Ovary (tissue), 9 donors: ENCODE measurements around the gene SNX24. TPM values are rescaled to one million over a fixed set of nuclear protein-coding genes. Genes with fewer than 3 reads are reported as not detected.
A peak's percentile ranks its signal among the peaks of the same experiment; 100 is the strongest.

Experiments
- DNase-seq, 5 donors: peaks; one replicate each; pipeline ENCODE4 v3.0.0-alpha.2; 2019 to 2020
- H3K27ac ChIP-seq, 2 donors: fragments of 200-600 bp; one replicate each; pipeline versions ENCODE4 v1.5.1 to v1.8.0; 2019 to 2022
- H3K27me3 ChIP-seq: fragments of 200-600 bp; one replicate; pipeline ENCODE4 v1.8.0; 2022
- H3K36me3 ChIP-seq: fragments of 200-600 bp; sonication (generic); one replicate; pipeline ENCODE4 v1.5.1; 2019
- H3K4me1 ChIP-seq: one replicate; pipeline ENCODE4 v1.8.1; 2013; ENCODE audit warnings: mild to moderate bottlenecking, moderate library complexity; ENCODE audit not compliant: insufficient read depth
- H3K4me3 ChIP-seq: fragments of 200-600 bp; sonication (generic); one replicate; pipeline ENCODE4 v1.5.1; 2017
- H3K9me3 ChIP-seq, 2 donors: fragments of 200-600 bp in 1 of 2; sonication (generic) in 1 of 2; one replicate each; pipeline versions ENCODE4 v1.5.1 to v1.8.1; 2013 to 2019; ENCODE audit warnings: mild to moderate bottlenecking in 1 of 2, moderate library complexity in 1 of 2
- EP300 ChIP-seq: sonication (generic); formaldehyde crosslinking; IDR thresholded peaks from one replicate; pipeline ENCODE4 v1.6.1; 2017; ENCODE audit warnings: antibody characterized with exemption
- POLR2A ChIP-seq: fragments of 450-650 bp; IDR thresholded peaks from one replicate; pipeline ENCODE4 v1.6.1; 2017; ENCODE audit warnings: antibody characterized with exemption, mild to moderate bottlenecking, moderate library complexity
- WGBS, 3 donors: extraction: QIAGEN DNeasy Blood & Tissue Kit in 1 of 3; methylation state at CpG; one replicate each; pipeline versions ENCODE4 v1.1.5 to v1.1.7; 2013 to 2017; 5-methylcytosine and 5-hydroxymethylcytosine counted together
- intact Hi-C, 4 donors: fragments of 100-400 bp; cut with DNase I; formaldehyde crosslinking; loops; one replicate each; pipeline versions ENCODE4 v1.11.0 to v1.15.1; 2022 to 2023
- polyA plus RNA-seq, 2 donors: library from polyadenylated mRNA; stranded (reverse); fragments of 200-250 nt in 1 of 2; fragments of 350-450 nt in 1 of 2; fragmentation: Illumina TruSeq in 1 of 2; extraction: RNeasy Lipid Tissue Mini Kit (QIAGEN cat#74804) in 1 of 2; gene quantifications; one replicate each; pipeline ENCODE4 v1.2.3, GENCODE V29; 2013 to 2014
- total RNA-seq, 7 donors: library from RNA; depleted of rRNA in 2 of 7; stranded (reverse); fragments of >200 nt in 2 of 7; fragmentation: NEBNext Ultra II Directional in 3 of 7; extraction: Animal tissue kit (Norgen Biotek cat#: 25700) in 3 of 7; gene quantifications; one replicate each; pipeline versions ENCODE4 v1.1.0 to v1.2.4, GENCODE V29; 2016 to 2023
- TF ChIP-seq, protein P1 (sequence below), 3 donors: fragments of 450-650 bp in 2 of 3; fragments of 200-600 bp in 1 of 3; IDR thresholded peaks; one replicate each; pipeline versions ENCODE4 v1.5.1 to v1.8.0; 2016 to 2022; ENCODE audit warnings: antibody characterized with exemption in 3 of 3, mild to moderate bottlenecking in 1 of 3
- donor health status: DM: no; HTN: no; CAD: no; lungs with moderate emphysema.
- donor health status: DM: no; HTN: no; CAD: no.
- donor health status: Bipolar disorder and iron deficiency.
- donor health status: DM: yes; HTN: yes; CAD: no.
- donor health status: DM: no; HTN: no; CAD: no.
- donor health status: DM: yes; HTN: yes; CAD: no.

SNX24 gene
- total and polyA plus RNA-seq, 9 donors: 4.1 to 19.1 (median 9.0) TPM

DNA sequence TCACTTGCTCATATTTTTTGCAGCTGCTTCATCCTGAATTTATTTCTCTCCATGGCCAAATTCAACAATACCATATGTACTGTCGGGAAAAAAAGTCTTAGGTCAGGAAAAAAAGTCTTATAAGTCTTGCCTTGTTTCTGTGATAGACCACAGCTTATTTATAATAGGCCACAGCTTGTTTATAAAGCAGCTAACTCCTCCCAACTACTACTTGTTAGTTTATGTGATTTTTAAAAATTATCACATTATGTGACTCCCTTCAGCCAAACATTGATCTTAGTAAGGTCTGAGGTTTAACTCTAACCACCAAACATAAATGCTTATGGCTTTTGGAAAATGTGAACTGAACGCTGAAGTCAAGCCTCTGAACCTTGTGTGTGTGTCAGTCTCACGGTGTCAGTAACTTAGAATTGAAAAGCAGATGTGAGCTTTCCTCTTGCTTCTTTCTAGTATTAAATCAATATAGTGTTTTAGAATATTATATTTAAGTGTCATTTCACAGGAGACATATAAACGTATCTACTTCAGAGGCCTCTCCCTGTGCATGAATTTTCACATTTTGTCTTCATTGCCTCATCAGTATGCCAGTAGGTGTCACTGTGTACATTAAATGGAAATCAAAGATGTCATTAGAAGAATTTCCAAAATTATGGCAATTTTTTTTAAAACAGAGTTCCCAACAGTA lies 51.3 kb downstream of the SNX24 start:
- WGBS, 3 donors: 41 to 58% (median 53%) methylated on average over 4 of the region's 4 CpGs
- Histone ChIP-seq H3K4me1 (no peaks in the 10 kb centered on the region), H3K27me3 (no peaks in the 10 kb centered on the region), H3K4me3 (no peak overlapping the region), H3K27ac (no peak overlapping the region), H3K36me3 (no peaks in the 10 kb centered on the region), H3K9me3 (no peaks in the 10 kb centered on the region)
- TF ChIP-seq, protein P1, sequence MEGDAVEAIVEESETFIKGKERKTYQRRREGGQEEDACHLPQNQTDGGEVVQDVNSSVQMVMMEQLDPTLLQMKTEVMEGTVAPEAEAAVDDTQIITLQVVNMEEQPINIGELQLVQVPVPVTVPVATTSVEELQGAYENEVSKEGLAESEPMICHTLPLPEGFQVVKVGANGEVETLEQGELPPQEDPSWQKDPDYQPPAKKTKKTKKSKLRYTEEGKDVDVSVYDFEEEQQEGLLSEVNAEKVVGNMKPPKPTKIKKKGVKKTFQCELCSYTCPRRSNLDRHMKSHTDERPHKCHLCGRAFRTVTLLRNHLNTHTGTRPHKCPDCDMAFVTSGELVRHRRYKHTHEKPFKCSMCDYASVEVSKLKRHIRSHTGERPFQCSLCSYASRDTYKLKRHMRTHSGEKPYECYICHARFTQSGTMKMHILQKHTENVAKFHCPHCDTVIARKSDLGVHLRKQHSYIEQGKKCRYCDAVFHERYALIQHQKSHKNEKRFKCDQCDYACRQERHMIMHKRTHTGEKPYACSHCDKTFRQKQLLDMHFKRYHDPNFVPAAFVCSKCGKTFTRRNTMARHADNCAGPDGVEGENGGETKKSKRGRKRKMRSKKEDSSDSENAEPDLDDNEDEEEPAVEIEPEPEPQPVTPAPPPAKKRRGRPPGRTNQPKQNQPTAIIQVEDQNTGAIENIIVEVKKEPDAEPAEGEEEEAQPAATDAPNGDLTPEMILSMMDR (IDR thresholded peaks at IDR 0.05): peak in 1 of 3 donors; percentile 18
- TF ChIP-seq EP300: no peak
- TF ChIP-seq POLR2A: no peak
- DNase-seq: no peak
- intact Hi-C loops: loop anchor here in 1 of 4 donors (10.0 kb wide), 1 partner anchor 468 kb away; no protein-coding TSS in a partner anchor

DNA sequence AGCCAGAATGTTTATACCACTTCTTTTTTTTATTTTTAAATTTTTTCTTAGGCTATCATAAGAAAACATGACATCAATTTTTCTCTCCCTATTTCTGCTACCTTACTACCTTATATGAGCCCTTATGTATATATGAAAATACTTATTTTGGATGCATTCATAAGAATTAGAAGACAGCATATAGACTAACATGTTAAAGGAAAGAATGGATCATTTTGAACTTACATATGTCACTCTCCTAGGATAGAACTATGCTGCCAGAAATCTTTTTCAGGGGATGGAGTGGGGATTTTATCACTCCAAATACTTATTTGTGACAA lies 51.8 kb downstream of the SNX24 start:
- no peak overlapping the region for H3K4me3 ChIP-seq
- H3K36me3 ChIP-seq: no peaks in the 10 kb centered on the region
- no peaks in the 10 kb centered on the region for H3K4me1 ChIP-seq
- no peaks in the 10 kb centered on the region for H3K27me3 ChIP-seq
- intact Hi-C loops: loop anchor here in 1 of 4 donors (10.0 kb wide), 1 partner anchor 468 kb away; no protein-coding TSS in a partner anchor
- DNase-seq: no peak
- no peak overlapping the region for H3K27ac ChIP-seq
- TF ChIP-seq, protein P1 (IDR thresholded peaks at IDR 0.05): no peak
- TF ChIP-seq EP300 (no peak), POLR2A (no peak)
- no peaks in the 10 kb centered on the region for H3K9me3 ChIP-seq

- no peak overlapping the region for H3K27ac ChIP-seq
- intact Hi-C loops: no loop called here
- 50 to 57% (median 52%) methylated on average over 2 of the region's 2 CpGs for WGBS, 3 donors
- H3K4me1 ChIP-seq: no peaks in the 10 kb centered on the region
- no peaks in the 10 kb centered on the region for H3K36me3 ChIP-seq
- no peak overlapping the region for H3K4me3 ChIP-seq
- no peak for DNase-seq
- TF ChIP-seq POLR2A (no peak), EP300 (no peak)
- TF ChIP-seq, protein P1 (IDR thresholded peaks at IDR 0.05): no peak
- no peaks in the 10 kb centered on the region for H3K9me3 ChIP-seq
- H3K27me3 ChIP-seq: no peaks in the 10 kb centered on the region
Measured at GRCh38 chr5:122901346-122901745, 55.9 kb downstream of the SNX24 start.

DNA sequence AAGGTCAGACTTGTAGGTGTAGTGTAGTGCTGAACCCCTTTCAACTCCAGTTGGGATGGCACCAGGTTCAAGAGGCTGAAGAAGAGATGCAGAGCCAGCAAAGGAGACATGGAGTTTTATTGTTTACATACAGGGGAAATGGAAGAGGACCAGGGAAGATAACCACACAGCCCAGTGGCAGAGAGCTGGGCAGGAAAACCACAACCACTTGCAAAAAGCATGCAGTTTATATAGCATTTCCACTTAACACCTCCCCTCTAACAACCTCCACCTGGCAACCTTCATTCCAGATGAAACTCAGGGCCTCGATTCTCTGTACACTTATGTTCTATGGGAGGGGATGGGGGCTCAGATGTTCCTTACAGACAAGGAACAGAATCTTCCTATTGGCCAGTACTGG lies 56.9 kb downstream of the SNX24 start:
- no peaks in the 10 kb centered on the region for H3K27me3 ChIP-seq
- H3K9me3 ChIP-seq: no peaks in the 10 kb centered on the region
- intact Hi-C loops: no loop called here
- WGBS, 3 donors: 81 to 94% (median 81%) methylated on average over 1 of the region's 1 CpG
- no peaks in the 10 kb centered on the region for H3K36me3 ChIP-seq
- H3K4me1 ChIP-seq: no peaks in the 10 kb centered on the region
- no peak overlapping the region for H3K27ac ChIP-seq
- TF ChIP-seq EP300 (no peak), POLR2A (no peak)
- TF ChIP-seq, protein P1 (IDR thresholded peaks at IDR 0.05): no peak
- H3K4me3 ChIP-seq: no peak overlapping the region
- DNase-seq: no peak
